H1 (cell line): ENCODE results near the gene APBA3. TPM values are rescaled to one million over a fixed set of nuclear protein-coding genes. Genes with fewer than 3 reads are reported as not detected.

Experiments
- CHD7 ChIP-seq: fragments of 300-600 bp; sonication (generic); IDR thresholded peaks from 2 replicates; pipeline ENCODE4 v1.7.1; 2012; ENCODE audit warnings: low read length, moderate library complexity, mild to moderate bottlenecking, inconsistent platforms; ENCODE audit not compliant: insufficient replicate concordance
- MAFK ChIP-seq: IDR thresholded peaks from 2 replicates; pipeline ENCODE4 v1.6.1; 2012; ENCODE audit warnings: low read depth, mild to moderate bottlenecking, improper control_type of control experiment, low read length
- RAD21 ChIP-seq, 2 experiments: IDR thresholded peaks in 1 of 2; conservative IDR thresholded peaks in 1 of 2; 2 replicates each; pipeline ENCODE4 v1.6.1; 2011; ENCODE audit warnings: low read depth in 2 of 2, low read length in 2 of 2, improper control_type of control experiment in 1 of 2, inconsistent platforms in 1 of 2, mild to moderate bottlenecking in 1 of 2, moderate library complexity in 1 of 2
- polyA plus RNA-seq, 7 experiments: library from polyadenylated mRNA; depleted of rRNA in 3 of 7; stranded (reverse) in 5 of 7; unstranded in 2 of 7; fragments of >200 nt in 5 of 7; fragments of 200-250 nt in 2 of 7; gene quantifications; 1 replicate in 5 of 7; 2 replicates in 1 of 7; 4 replicates in 1 of 7; pipeline versions ENCODE4 v1.2.1 to v1.2.3, GENCODE V29; 2011 to 2013; ENCODE audit warnings: missing spikeins in 2 of 7, mixed read lengths in 2 of 7
- total RNA-seq: library from RNA; stranded (reverse); fragmentation: NEBNext Ultra II Directional; extraction: Animal tissue kit (Norgen Biotek cat#: 25700); gene quantifications from 2 replicates; pipeline ENCODE4 v1.2.1, GENCODE V29; 2021

Gene APBA3
- total and polyA plus RNA-seq, 2 of the 8 experiments (the other 6 are each of a cell fraction or from before 2014, with no cell fraction given), result 21.4 to 36.9 TPM

GRCh38 chr19:3732108-3732507 lies 29.4 kb downstream of the APBA3 start (continued):
- TF ChIP-seq CHD7 (no peak), RAD21 (IDR thresholded peaks at IDR 0.05 in 1 of 2, conservative IDR thresholded peaks at IDR 0.05 in 1 of 2; ENCODE audit: low read depth in 2 of 2, low read length in 2 of 2) (peak in 1 of 2 experiments; percentile 13; a peak in 1 of 4 replicates), MAFK (no peak)
